GM12865 (cell line): Measurements from ENCODE around the gene GULP1.

Source experiments
- DNase-seq: peaks from one replicate; pipeline ENCODE4 v3.0.0; 2010; ENCODE audit warnings: low read depth
- H3K4me3 ChIP-seq: 2 replicates; pipeline ENCODE4 v1.5.1; 2011; ENCODE audit warnings: mild to moderate bottlenecking, low read depth, low read length, control low read depth
- CTCF ChIP-seq: IDR thresholded peaks from 2 replicates; pipeline ENCODE4 v1.5.1; 2011; ENCODE audit warnings: low read length, control low read depth, low read depth, inconsistent platforms; ENCODE audit not compliant: insufficient read depth; ENCODE audit errors: missing control alignments

Gene GULP1

DNA sequence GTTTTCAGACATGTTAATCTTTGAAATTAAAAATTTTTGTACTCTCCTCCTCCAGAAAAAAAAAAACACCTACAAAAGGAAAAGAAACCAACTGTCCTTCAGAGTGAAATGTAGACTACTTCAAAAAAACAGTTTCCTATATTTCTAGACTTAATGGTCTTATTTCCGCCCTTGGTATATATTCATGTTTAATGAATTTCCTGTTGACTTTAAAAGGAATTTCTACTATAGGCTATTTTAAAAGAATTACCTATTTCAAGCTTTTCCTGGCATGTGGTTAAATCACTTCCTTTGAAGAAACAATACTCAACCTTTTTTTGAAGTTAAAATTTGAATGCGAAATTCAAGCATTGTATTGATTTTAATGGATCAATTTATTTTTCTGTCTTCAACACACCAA is 29.2 kb downstream of the GULP1 start:
- TF ChIP-seq CTCF = no peak
- no peak for DNase-seq
- no peak overlapping the region for H3K4me3 ChIP-seq

DNA sequence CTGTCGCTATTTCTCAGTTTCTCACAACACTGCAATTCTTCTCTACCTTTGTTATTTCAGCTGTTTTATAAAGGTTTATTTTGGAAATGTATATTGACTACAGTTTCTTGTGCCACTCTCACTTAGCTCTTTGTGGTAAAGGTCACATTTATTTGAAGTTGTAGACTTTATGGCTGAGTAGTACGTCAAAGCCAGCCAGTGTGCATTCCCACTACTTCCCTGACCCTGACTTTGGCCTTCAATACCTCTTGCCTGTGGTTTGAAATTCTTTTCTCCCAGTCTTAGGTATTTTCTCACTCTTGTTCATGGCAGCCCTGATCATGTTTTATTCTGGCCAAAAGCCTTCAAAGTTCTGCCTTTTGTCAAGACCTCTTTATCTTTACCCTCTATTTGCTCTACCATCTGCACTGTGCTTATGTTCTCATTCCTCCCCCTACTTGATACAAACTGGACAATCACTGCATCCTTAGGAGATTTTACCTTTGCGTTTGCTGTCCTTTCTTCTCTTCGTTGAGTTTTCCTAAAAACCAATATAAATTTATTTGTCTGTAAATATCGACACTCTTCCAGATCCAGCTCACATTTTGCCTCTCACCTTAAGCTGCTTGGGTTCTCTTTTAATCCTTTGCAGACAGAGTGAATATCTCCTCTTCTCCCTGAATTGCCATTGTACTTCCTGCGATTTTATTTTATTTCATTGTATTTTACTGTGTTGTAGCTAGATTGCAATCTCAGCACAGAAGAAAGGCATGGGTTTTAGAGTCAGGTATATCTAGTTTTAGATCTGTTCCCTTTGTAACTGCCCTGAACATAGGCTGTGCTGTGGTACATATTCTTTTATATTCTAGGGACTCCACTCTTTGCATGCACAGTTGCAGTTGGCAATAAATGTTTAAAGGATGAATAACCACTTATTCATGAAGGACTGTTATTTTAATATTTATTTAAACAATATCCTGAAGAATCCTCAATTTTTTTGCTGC is 31.2 kb downstream of the GULP1 start:
- no peak overlapping the region for H3K4me3 ChIP-seq
- DNase-seq = no peak
- no peak for TF ChIP-seq CTCF

GRCh38 chr2:188324067-188324466 is 32.4 kb downstream of the GULP1 start:
- no peak for TF ChIP-seq CTCF
- DNase-seq = no peak
- H3K4me3 ChIP-seq = no peak overlapping the region

GRCh38 chr2:188326290-188326668 is 34.6 kb downstream of the GULP1 start:
- H3K4me3 ChIP-seq = no peak overlapping the region
- no peak for TF ChIP-seq CTCF
- no peak for DNase-seq

DNA sequence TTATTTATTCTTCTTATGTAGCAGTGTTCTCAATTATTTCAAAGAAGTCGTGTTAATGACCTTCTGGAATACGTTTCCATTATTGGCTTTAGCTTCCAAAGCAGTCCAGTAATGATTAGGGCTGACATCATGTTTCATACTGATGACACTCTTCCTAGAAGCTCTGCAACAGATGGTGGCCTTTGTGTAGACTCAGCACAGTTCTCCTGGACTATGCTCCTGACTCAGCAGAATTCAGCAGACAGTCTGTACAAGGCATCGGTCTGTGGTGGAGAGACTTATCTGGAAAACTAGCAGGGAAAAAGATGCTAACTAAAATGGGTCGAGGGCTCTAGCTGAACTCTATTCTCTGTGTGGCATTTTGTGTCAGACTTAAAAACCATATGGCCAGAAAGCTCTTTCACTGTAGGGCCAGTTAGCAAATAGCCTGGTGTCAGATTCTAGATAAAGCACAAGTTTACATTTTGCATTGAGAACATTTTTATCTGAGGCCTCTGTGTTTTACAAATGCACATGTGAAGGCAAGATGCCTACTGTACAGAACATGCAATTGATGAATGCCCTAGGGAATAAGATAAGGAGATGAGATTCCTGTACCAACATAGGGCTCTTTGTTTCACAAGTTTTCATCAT is 35.1 kb downstream of the GULP1 start:
- no peak for DNase-seq
- TF ChIP-seq CTCF = no peak
- H3K4me3 ChIP-seq = no peak overlapping the region

GRCh38 chr2:188327518-188328213 is 36.0 kb downstream of the GULP1 start:
- H3K4me3 ChIP-seq = no peak overlapping the region
- TF ChIP-seq CTCF = no peak

More at GRCh38 chr2:188327518-188328213, 36.0 kb downstream of the GULP1 start:
- DNase-seq = no peak
